ENCODE data around the gene SCGB1C2.

- TF ChIP-seq CTCF (conservative IDR thresholded peaks at IDR 0.05 in 1 of 2, IDR thresholded peaks at IDR 0.05 in 1 of 2; ENCODE audit: extremely low read depth in 1 of 2, insufficient read depth in 1 of 2, low read depth in 1 of 2, low read length in 2 of 2) = no peak
- no peak for TF ChIP-seq EZH2 (IDR thresholded peaks at IDR 0.05; ENCODE audit: borderline replicate concordance, low read length)
Observed at GRCh38 chr17:155576-155975, 18.2 kb downstream of the SCGB1C2 start.

All from mammary epithelial cell (primary cell).